RWPE1 (cell line): ENCODE data around the gene TMED5.

ENCODE experiments used
- CTCF ChIA-PET: fragments of 350-600 bp; sonication (Branson Sonifier 250); formaldehyde crosslinking; extraction: SDS; loops from one replicate; lab custom pipeline; 2021; lab: Yijun Ruan, JAX
- POLR2A ChIA-PET: fragments of 400-600 bp; formaldehyde crosslinking; extraction: SDS; loops from one replicate; lab custom pipeline; 2020; ENCODE audit warnings: antibody characterized with exemption; ENCODE audit not compliant: low non-redundant PET; lab: Yijun Ruan, JAX
- DNase-seq: peaks from one replicate; pipeline ENCODE4 v3.0.0; 2012; ENCODE audit warnings: low spot score
- H3K27ac ChIP-seq: fragments of 450-650 bp; 2 replicates; pipeline ENCODE4 v1.5.1; 2017
- TF ChIP-seq, protein P1 (sequence below): fragments of 450-650 bp; conservative IDR thresholded peaks from 2 replicates; pipeline ENCODE4 v1.5.1; 2017; ENCODE audit warnings: low read depth, mild to moderate bottlenecking

The TMED5 gene

DNA sequence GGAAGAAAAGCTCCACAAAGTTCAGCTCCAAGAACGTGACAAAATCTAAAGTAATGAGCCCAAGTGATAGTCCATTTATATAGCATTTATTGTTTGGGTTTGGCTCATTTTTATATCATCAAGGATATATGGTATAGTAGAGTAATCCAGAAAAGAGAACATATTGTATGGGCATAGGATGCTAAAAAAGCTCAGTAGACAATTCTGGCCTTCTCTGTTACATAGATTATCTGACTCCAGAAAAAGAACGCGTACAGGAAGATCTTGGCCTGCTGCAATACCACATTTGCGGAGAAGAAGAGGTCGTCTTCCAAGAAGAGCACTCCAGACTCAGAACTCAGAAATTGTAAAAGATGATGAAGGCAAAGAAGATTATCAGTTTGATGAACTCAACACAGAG is 43.8 kb downstream of the TMED5 start:
- CTCF ChIA-PET: no interaction called here
- no peak overlapping the region for H3K27ac ChIP-seq
- no peak for DNase-seq
- POLR2A ChIA-PET: interaction anchor here (0.6 kb wide), 1 partner anchor 120 kb away, joined by 9 read pairs; no protein-coding TSS in a partner anchor
- TF ChIP-seq, protein P1, sequence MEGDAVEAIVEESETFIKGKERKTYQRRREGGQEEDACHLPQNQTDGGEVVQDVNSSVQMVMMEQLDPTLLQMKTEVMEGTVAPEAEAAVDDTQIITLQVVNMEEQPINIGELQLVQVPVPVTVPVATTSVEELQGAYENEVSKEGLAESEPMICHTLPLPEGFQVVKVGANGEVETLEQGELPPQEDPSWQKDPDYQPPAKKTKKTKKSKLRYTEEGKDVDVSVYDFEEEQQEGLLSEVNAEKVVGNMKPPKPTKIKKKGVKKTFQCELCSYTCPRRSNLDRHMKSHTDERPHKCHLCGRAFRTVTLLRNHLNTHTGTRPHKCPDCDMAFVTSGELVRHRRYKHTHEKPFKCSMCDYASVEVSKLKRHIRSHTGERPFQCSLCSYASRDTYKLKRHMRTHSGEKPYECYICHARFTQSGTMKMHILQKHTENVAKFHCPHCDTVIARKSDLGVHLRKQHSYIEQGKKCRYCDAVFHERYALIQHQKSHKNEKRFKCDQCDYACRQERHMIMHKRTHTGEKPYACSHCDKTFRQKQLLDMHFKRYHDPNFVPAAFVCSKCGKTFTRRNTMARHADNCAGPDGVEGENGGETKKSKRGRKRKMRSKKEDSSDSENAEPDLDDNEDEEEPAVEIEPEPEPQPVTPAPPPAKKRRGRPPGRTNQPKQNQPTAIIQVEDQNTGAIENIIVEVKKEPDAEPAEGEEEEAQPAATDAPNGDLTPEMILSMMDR: no peak

DNA sequence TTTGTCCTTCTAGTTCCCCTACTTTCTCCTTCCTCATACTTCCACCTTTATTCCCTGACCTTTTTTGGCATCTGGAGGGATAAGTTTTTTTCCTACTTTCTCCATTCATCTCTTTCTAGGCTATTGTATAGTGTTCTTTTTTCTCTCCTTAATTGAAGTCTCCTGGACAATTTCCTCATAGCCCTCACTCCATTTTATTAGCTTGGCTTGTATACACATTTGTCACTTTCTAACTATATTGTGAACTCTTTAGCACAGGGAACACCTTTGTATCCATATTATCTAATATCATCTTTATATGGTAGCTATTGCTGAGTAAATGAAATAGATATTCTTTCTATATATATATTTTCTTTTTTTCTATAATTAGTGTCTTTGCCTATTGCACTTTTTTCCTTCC is 47.6 kb downstream of the TMED5 start:
- ChIA-PET CTCF (no interaction called here), POLR2A (no interaction called here)
- TF ChIP-seq, protein P1: no peak
- no peak for DNase-seq
- H3K27ac ChIP-seq: no peak overlapping the region

DNA sequence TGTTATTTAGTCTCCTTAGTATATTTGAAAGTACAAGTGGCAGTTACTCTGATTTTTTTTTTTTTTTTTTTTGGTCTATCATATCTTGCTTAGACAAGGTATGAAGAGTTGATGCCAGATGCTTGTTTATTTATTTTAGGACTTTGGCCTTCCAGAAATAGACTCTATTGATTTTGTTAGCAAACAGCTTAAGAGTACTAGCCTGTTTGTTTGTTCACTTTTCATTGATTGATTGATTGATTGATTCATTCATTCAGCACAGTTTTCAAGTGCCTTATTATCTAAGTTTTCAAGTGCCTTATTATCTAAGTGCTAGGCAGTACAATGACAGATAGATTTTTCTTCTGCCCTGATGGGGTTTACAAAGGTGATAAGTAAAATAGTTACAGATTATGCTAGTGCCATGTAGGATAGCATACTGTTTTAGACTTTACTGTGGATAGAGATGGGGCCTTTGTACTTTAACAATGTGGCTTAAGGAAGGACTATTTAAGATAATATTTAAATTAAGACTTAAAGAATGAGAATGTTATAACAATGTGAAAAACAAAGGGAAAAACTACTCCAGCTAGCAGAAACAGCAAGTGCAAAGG is 50.6 kb downstream of the TMED5 start:
- TF ChIP-seq, protein P1: no peak
- DNase-seq: no peak
- H3K27ac ChIP-seq: no peak overlapping the region
- ChIA-PET CTCF (interaction anchor here (0.6 kb wide), 1 partner anchor 21 kb away, joined by 4 read pairs; no protein-coding TSS in a partner anchor), POLR2A (no interaction called here)

DNA sequence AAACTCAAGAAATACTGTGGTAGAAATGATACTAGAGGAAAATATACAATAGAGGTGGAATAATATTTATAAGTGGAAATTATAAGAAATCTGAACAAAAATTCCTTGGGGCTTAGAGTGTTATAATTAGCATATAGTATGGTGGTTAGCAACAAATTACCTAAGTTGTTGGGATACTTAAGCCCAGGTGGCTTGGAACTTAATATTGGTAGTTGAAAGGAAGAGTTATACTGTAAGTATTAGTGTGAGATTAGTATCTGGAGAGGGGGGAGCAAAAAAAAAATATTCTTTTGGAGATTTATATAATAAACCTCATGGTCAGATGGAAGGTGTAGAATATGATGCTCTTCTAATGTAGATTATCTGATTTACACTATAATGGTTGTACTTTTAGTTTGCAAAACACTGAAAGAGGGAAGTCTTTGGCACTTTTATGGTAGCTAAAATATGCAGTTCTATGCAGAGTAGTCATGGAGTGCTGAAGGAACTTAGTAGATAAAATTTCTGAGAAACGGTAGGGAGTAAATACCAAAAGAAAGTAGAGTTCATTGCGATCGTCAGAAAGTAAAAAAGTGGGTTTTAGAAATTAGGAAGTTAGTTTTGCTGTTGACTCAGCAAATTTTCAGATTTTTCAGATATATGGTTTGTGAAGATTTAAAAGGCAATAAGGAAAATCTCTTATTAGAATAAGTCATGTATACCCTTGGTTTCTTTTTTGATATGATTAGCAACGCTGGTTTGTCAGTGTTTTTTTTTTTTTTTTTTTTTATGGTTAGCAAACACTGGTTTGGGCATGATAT is 55.5 kb downstream of the TMED5 start:
- POLR2A ChIA-PET: no interaction called here
- H3K27ac ChIP-seq: no peak overlapping the region
- CTCF ChIA-PET: no interaction called here
- TF ChIP-seq, protein P1: no peak
- no peak for DNase-seq

DNA sequence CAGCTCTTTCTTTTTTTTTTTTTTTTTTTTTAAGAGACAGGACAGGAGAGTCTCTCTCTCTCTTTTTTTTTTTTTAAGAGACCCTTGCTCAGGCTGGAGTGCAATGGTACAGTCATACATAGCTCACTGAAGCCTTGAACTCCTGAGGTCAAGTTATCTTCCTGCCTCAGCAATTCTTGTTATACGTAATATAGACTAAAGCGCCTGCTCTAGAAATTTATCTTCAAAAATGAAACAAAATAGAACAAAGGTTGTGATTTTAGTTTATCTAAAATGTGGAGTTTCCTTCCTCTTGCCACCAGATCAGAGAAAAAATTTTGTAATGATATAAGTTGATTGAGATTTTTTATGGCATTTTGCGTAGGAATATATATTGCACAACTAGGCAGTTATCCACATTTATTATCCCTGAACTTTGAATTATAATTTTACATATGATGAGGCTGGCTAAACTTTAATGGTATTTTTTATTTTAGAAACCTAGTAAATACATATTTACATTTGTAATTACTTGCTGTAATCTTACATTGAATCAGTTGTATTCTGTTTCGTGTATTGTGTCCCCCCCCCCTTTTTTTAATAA is 56.9 kb downstream of the TMED5 start:
- POLR2A ChIA-PET: no interaction called here
- CTCF ChIA-PET: interaction anchor here (0.6 kb wide), 2 partner anchors 10 to 721 kb away, joined by 3 read pairs; no protein-coding TSS in a partner anchor
- no peak for DNase-seq
- H3K27ac ChIP-seq: no peak overlapping the region
- TF ChIP-seq, protein P1: no peak

DNA sequence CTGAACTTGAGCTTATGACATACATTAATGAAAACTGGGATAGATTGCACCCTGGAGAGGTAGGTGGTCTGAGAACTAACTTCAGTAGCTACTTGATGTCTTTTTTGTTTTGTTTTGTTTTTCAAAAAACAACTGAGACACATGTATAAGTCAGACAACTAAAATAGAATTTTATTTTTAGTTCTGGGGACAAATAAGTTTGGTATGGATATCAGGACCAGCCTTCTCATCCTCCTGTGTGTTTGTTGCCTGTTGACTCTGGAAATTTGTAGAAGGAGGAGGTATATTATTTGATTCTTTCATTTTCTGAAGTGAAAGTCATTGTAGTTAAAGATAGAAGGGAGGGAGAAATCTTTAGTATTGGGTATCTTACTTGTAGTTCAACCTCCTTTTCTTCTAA is 59.6 kb downstream of the TMED5 start:
- DNase-seq: no peak
- POLR2A ChIA-PET: no interaction called here
- H3K27ac ChIP-seq: no peak overlapping the region
- TF ChIP-seq, protein P1: no peak
- CTCF ChIA-PET: no interaction called here
